Panc1 (cell line): ENCODE results near the gene KRTDAP. TPM values are rescaled to one million over a fixed set of nuclear protein-coding genes. Genes with fewer than 3 reads are reported as not detected.

ENCODE experiments used
- ATAC-seq: fragments of 200-7000 bp; cut with Tn5 transposase; 2 replicates; pipeline ENCODE4 v1.9.1; 2020; ENCODE audit warnings: mild to moderate bottlenecking, moderate library complexity
- BruUV-seq: library from RNA; stranded (reverse); fragments of 400-500 nt; replicated peaks from 2 replicates; lab custom pipeline; 2021; lab: Mats Ljungman, UMichigan
- CTCF ChIA-PET: fragments of 300-600 bp; sonication (Branson Sonifier 250); formaldehyde crosslinking; loops from one replicate; lab custom pipeline; 2022; ENCODE audit warnings: antibody characterized with exemption; lab: Charles Lee
- POLR2A ChIA-PET: fragments of 300-600 bp; sonication (Branson Sonifier 250); formaldehyde crosslinking; loops from one replicate; lab custom pipeline; 2022; ENCODE audit warnings: antibody characterized with exemption; lab: Charles Lee
- DNase-seq: peaks from one replicate; pipeline ENCODE4 v3.0.0-alpha.2; 2010; ENCODE audit warnings: low read depth, low spot score
- H3K27ac ChIP-seq: 2 replicates; pipeline ENCODE4 v1.5.1; 2011; ENCODE audit warnings: mild to moderate bottlenecking, low read length, inconsistent platforms
- H3K27me3 ChIP-seq: fragments of 200-500 bp; sonication (Bioruptor generic); 2 replicates; pipeline ENCODE4 v1.6.0; 2014; ENCODE audit warnings: low read length, inconsistent platforms; ENCODE audit not compliant: control insufficient read depth, insufficient read depth
- H3K36me3 ChIP-seq: fragments of 200-500 bp; sonication (Bioruptor generic); 2 replicates; pipeline ENCODE4 v1.5.1; 2014; ENCODE audit warnings: inconsistent platforms, mild to moderate bottlenecking, low read length, moderate library complexity; ENCODE audit not compliant: control insufficient read depth, insufficient read depth
- H3K4me1 ChIP-seq: 2 replicates; pipeline ENCODE4 v1.5.1; 2011; ENCODE audit warnings: inconsistent platforms, mild to moderate bottlenecking, low read length, moderate library complexity; ENCODE audit not compliant: control insufficient read depth, insufficient read depth
- H3K4me3 ChIP-seq, 2 experiments: 2 replicates each; pipeline ENCODE4 v1.5.1; 2011 to 2012; ENCODE audit warnings: low read depth in 2 of 2, low read length in 2 of 2, mild to moderate bottlenecking in 2 of 2, inconsistent platforms in 1 of 2, moderate library complexity in 1 of 2
- H3K9me3 ChIP-seq: fragments of 200-500 bp; sonication (Bioruptor generic); 2 replicates; pipeline ENCODE4 v1.5.1; 2014; ENCODE audit warnings: low read depth, mild to moderate bottlenecking, inconsistent platforms, low read length, moderate library complexity; ENCODE audit not compliant: control insufficient read depth, insufficient read depth
- CTCF ChIP-seq: fragments of 450-650 bp; IDR thresholded peaks from 2 replicates; pipeline ENCODE4 v1.5.1; 2017; ENCODE audit warnings: mild to moderate bottlenecking
- POLR2AphosphoS5 ChIP-seq: IDR thresholded peaks from 2 replicates; pipeline ENCODE4 v1.6.1; 2012; ENCODE audit warnings: mild to moderate bottlenecking, low read depth, low read length, moderate library complexity
- REST ChIP-seq, 2 experiments: IDR thresholded peaks; 2 replicates each; pipeline ENCODE4 v1.6.1; 2011 to 2012; ENCODE audit warnings: low read depth in 2 of 2, control low read depth in 1 of 2, low read length in 1 of 2, mild to moderate bottlenecking in 1 of 2, moderate library complexity in 1 of 2; ENCODE audit not compliant: insufficient read depth in 1 of 2
- SIN3A ChIP-seq: IDR thresholded peaks from 2 replicates; pipeline ENCODE4 v1.6.1; 2012; ENCODE audit warnings: low read depth, mild to moderate bottlenecking, low read length, moderate library complexity, borderline replicate concordance; ENCODE audit not compliant: insufficient read depth
- TCF7L2 ChIP-seq: IDR thresholded peaks from 2 replicates; pipeline ENCODE4 v1.6.1; 2011; ENCODE audit warnings: mild to moderate bottlenecking, low read depth, low read length, inconsistent platforms
- in situ Hi-C: cut with HindIII; loops from 2 replicates; pipeline ENCODE4 v1.10.0; 2016; ENCODE audit warnings: low sequenced_read_pairs, low pct_unique_long_range_greater_than_20kb
- intact Hi-C: fragments of 100-400 bp; cut with micrococcal nuclease; formaldehyde crosslinking; loops from one replicate; pipeline ENCODE4 v1.10.0; 2022; ENCODE audit not compliant: unreplicated experiment
- total RNA-seq: library from RNA; stranded (reverse); gene quantifications from one replicate; pipeline ENCODE4 v1.2.1, GENCODE V29; 2021; ENCODE audit not compliant: unreplicated experiment

The KRTDAP gene
- total RNA-seq, 1 experiment from 2014 or later, result not detected

- BruUV-seq, result no TSS peak
- Histone ChIP-seq H3K27me3 (peaks cover 4% of the 10 kb centered on the region; the same call in 1 of the 2 replicates), H3K9me3 (no peaks in the 10 kb centered on the region), H3K36me3 (no peaks in the 10 kb centered on the region), H3K27ac (no peak overlapping the region), H3K4me1 (no peaks in the 10 kb centered on the region), H3K4me3 (no peak overlapping the region)
- intact Hi-C loops (no loop called here), in situ Hi-C loops (no loop called here)
- ChIA-PET POLR2A (no interaction called here), CTCF (no interaction called here)
- no peak for DNase-seq
- TF ChIP-seq CTCF (no peak), SIN3A (no peak), REST (IDR thresholded peaks at IDR 0.05; ENCODE audit: insufficient read depth in 1 of 2, low read depth in 2 of 2, low read length in 1 of 2) (no peak), POLR2AphosphoS5 (no peak), TCF7L2 (no peak)
- no peak for ATAC-seq
Observed at GRCh38 chr19:35502751-35503150, 12.5 kb upstream of the KRTDAP start.

DNA sequence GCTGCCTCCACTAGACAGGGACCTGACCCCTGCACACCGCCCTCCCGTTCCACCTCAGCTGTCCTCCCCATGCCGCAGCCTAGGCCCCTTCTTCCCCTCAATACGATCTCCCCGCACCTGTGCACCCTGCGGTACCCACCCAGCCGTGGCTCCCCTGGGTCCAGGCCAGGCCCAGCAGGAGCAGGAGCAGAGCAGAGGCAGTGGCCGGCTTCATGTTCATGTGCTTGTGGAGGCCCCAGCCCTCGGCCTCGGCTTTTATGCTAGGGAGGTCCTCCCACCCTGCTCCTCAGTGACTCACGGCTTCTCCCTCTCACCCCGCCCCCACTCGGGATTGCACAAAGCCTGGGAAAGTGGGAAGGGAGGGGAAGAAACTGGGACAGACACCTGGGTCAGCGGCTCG lies 11.4 kb upstream of the KRTDAP start:
- TF ChIP-seq TCF7L2 (no peak), REST (IDR thresholded peaks at IDR 0.05; ENCODE audit: insufficient read depth in 1 of 2, low read depth in 2 of 2, low read length in 1 of 2) (no peak), POLR2AphosphoS5 (no peak), CTCF (no peak), SIN3A (no peak)
- Histone ChIP-seq H3K9me3 (no peaks in the 10 kb centered on the region), H3K4me1 (no peaks in the 10 kb centered on the region), H3K27ac (no peak overlapping the region), H3K4me3 (no peak overlapping the region), H3K36me3 (no peaks in the 10 kb centered on the region), H3K27me3 (peaks cover 4% of the 10 kb centered on the region; the same call in 1 of the 2 replicates)
- in situ Hi-C loops, result no loop called here
- POLR2A ChIA-PET, result no interaction called here
- intact Hi-C loops, result no loop called here
- CTCF ChIA-PET, result no interaction called here
- no TSS peak for BruUV-seq
- DNase-seq (no peak), ATAC-seq (0 out of 2 replicates have a peak, but pooled peaks have one; percentile 4)
